GM10266 (cell line): ENCODE results near the gene TMPRSS5.
"Not testable (repeated sequence)": the region's sequence is repeated elsewhere in the genome, so short reads cannot be mapped to it uniquely, and the experiment has no call there.

Experiments
- DNase-seq: peaks from one replicate; pipeline ENCODE4 v3.0.0; 2012; ENCODE audit errors: extremely low spot score
- CTCF ChIP-seq: IDR thresholded peaks from 2 replicates; pipeline ENCODE4 v1.5.1; 2012; ENCODE audit warnings: mild to moderate bottlenecking, low read depth; ENCODE audit not compliant: control insufficient read depth, insufficient read depth; ENCODE audit errors: missing control alignments

TMPRSS5 gene

GRCh38 chr11:113715882-113716625 lies 9.9 kb upstream of the TMPRSS5 start:
- DNase-seq = no peak
- TF ChIP-seq CTCF = no peak

GRCh38 chr11:113715273-113715672 lies 9.2 kb upstream of the TMPRSS5 start:
- no peak for DNase-seq
- TF ChIP-seq CTCF = no peak

- no peak for DNase-seq
- TF ChIP-seq CTCF = no peak
These were observed 4.9 kb upstream of the TMPRSS5 start for GRCh38 chr11:113710989-113711388.

DNA sequence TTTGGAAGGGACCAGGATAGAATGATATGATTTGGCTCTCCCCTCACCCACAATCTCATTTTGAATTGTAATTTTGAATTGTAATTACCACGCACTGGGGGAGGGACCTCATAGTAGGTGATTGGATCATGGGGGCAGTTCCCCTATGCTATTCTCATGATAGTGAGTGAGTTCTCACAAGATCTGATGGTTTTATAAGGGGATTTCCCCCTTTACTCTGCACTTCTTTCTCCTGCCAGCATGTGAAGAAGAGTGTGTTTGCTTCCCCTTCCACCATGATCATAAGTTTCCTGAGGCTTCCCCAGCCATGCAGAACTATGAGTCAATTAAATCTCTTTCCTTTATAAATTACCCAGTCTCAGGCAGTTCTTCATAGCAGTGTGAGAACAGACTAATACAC lies 2.6 kb downstream of the TMPRSS5 start:
- DNase-seq = not testable (repeated sequence)

DNA sequence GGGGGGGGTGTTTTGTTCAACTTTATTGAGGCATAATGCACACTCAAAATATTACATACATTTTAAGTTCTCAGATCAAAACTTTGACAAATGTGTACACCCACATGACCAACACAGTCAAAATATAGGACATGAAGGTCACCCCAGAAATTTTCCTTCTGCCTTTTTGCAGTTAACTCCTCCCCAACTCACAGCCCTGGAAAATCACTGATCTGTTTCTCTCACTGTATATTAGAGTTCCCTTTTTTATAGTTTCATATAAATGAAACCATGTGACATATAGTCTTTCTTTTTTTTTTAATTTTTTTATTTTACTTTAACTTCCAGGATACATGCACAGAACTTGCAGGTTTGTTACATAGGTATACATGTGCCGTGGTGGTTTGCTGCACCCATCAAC lies 4.6 kb downstream of the TMPRSS5 start:
- DNase-seq = no peak
- TF ChIP-seq CTCF = no peak

DNA sequence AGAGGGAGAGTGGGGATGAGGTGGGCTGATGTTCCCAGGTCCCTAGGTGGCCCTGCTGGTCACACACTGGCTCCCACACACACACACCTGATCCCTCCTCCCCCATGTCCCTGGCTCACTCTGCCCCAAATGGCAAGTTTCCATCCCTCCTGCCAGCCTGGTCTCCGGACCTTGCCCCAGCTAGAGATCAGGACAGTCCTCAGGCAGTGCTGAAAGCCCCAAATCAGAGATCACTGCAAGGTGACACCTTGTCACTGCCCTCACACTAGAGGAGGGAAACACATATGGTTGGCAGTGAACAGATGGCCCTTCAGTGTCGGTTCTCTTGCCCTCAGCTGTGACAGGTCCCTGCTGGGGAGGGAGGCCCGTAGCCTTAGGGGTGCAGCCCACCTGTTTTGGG lies 7.6 kb downstream of the TMPRSS5 start:
- no peak for TF ChIP-seq CTCF
- DNase-seq = no peak

DNA sequence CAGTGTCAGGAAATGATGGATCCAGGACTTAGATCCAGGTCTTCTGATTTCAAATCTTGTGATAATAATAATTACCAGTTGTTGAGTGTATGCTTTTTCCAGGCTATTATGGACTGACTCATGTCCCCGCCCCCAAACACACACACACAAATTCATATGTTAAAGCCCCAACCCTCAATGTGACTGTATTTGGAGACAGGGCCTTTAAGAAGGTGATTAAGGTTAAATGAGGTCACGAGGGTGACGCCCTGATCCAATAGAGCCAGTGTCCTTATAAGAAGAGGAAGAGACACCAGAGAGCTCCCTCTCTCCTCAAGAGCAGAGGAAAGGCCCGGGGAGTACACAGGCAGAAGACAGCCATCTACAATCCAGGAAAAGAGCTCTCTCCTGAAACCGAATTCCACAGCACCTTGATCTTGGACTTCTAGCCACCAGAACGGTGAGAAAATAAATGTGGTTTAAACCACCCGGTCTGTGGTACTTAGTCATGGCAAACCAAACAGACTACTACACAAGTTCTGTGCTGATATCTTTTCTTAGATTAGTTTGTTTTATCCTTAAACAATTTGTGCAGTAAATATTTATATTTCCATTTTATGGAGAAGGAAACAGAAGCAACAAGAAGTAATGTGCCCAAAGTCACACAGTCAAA lies 8.2 kb downstream of the TMPRSS5 start:
- no peak for DNase-seq
- TF ChIP-seq CTCF = no peak

DNA sequence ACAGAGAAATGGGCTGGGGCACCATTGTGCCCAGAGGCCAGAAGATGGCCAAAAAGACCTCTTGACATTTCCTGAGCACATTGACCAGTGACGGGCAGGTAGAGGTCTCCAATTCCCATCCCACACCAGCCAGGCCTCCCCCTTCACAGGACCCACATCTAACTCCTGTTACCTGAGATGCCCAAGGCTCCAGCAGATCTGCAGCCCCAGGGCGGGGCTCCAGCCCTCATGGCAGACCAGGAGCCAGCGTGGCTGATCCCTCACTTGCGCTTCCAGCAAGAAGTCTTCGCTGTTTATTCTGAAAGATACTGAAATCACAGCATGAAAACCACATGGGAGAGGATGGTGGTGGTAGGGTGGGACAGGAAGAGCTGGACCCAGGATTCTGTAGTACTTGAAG lies 9.0 kb downstream of the TMPRSS5 start:
- DNase-seq = no peak

More for the DNA sequence above, 9.0 kb downstream of the TMPRSS5 start:
- TF ChIP-seq CTCF = no peak
